Hair follicle dermal papilla cell (primary cell): ENCODE data around the gene ASNS. TPM values are rescaled to one million over a fixed set of nuclear protein-coding genes. Genes with fewer than 3 reads are reported as not detected.

Experiments used
- small RNA-seq: library from RNA; depleted of rRNA; stranded (forward); fragments of <200 nt; gene quantifications from one replicate; pipeline ENCODE3, GENCODE V24; 2012
- total RNA-seq: library from RNA; depleted of rRNA; stranded (reverse); fragments of >200 nt; gene quantifications from 2 replicates; pipeline ENCODE4 v1.2.3, GENCODE V29; 2012

Gene ASNS
- 48.9 and 51.8 TPM in 2 replicates for total RNA-seq

GRCh38 chr7:97872025-97872669 lies at the start of gene ASNS:
Gene ASNS, minus strand, starts transcription at chr7:97872408. Its CDS starts 3,252 bp downstream, at chr7:97869156.

Small RNA genes lying within 50 kb of the gene (small RNA-seq; reads per million reads assigned to genes)
- gene AC005326.1, result 0.99 reads per million, percentile 18 among the genes with 10 or more reads in this experiment
- not detected for gene AC079781.2
- not detected for gene SNRPCP9

Other genes starting within 250 kb of the ASNS start
- not detected in 2 replicates for gene TAC1, start 140.3 kb downstream of the ASNS start, total RNA-seq
- not detected in 2 replicates for gene OCM2, start 117.8 kb upstream of the ASNS start, total RNA-seq
- gene LMTK2, start 234.5 kb upstream of the ASNS start, total RNA-seq, result 11.2 and 11.8 TPM in 2 replicates